Stimulated activated CD4-positive, alpha-beta T cell treated with anti-CD3 and anti-CD28 coated beads, Interleukin-4, amount 100 ng/mL, for 4 hours (primary cell): ENCODE data around the gene GNAS-AS1.
A peak's percentile ranks its signal among the peaks of the same experiment; 100 is the strongest.

ENCODE experiments used
- DNase-seq, 2 experiments: peaks; one replicate each; pipeline ENCODE4 v3.0.0-alpha.2; 2020

Gene GNAS-AS1

DNA sequence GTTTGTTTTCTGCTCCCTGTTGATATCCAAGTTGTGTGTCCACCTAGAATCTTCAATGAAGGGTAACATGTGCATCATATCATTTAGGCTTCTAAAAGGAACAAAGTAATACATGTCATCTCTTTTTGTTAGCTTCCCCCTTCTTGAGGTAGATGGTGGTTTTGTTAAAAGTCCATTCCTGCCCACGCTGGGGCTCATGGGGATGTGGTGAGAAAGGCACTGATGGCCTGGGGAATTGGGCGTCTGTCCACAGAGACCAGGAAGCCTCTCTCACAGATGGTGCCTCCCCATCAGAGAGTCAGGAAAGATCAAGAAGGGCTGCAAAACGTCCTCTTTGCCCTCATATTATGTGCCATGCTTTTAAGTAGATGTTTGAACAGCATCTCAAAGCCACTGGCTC is 34.3 kb upstream of the GNAS-AS1 start:
- DNase-seq, result no peak

GRCh38 chr20:58883241-58883691 is 32.6 kb upstream of the GNAS-AS1 start:
- DNase-seq, result no peak

DNA sequence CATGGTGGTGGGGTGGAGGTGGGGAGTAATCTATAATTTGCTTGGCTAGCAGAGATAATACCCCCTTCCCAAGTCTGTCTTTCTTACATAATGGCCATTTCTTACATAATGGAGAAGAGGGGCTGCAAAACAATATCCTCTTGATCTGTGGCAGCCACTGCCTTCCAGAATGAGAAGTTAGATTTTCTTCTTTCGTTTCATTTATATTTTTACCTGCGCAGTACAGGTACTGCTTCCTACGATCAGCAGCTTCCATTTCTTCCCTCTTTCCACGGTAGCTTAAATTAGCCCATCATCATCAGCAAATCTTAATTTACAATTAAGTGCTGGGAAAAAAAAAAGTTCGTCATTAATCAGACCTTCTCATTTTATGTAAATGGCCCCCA is 32.0 kb upstream of the GNAS-AS1 start:
- no peak for DNase-seq

DNA sequence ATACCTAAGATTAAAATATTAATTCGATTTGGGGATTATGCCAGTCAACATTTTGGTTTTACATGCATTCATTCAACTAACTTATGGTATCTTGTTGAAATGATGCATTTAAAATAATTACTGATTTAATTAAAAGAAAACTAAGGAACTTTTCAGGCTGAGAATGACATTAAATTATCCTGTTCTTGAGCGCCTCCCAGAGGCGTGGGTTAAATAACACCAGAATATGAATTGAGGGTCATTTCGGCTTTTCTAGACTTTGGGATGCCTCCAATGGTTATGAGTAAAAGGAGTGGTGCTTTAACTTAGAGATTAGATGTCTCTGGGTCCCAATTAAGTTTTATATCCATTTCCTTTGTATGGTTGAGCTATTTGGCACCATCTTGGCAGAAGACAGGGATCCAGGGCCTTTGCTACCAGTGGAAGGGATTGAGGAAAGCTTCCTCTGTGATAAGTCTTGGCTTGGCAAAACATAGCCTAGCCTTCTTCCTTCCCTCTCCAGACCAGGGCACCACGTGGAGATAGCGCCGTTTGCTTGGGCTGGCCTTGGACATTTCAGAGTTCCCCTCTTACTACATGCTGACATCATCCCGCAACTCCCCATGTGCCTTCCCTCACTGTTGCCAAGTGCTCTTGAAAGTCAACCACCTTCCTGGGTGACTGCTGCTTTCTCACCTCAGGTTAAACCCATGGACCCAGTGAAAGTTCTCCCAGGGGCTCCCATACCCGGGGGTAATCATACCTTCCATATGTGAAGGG is 30.5 kb upstream of the GNAS-AS1 start:
- no peak for DNase-seq

DNA sequence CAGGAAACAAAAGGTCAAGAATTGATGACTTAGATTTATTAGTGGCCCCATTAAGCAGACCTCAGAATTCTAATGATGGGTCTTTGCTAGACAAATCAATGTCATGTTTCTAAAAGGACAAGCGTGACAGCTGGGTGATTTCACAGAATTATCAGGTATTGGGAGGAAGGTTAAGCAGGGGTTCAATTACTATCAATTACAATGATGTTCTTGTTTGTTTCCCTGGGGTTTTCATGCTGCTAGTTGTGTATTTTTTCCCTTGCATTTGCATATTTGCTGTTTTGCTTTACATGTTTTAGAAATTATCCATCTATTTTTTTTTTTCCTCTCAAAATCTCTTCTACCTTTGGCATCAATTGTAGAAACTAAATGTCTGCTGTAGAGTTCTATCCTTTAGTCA is 29.7 kb upstream of the GNAS-AS1 start:
- DNase-seq, result no peak

GRCh38 chr20:58878399-58878798 is 27.7 kb upstream of the GNAS-AS1 start:
- DNase-seq, result no peak

DNA sequence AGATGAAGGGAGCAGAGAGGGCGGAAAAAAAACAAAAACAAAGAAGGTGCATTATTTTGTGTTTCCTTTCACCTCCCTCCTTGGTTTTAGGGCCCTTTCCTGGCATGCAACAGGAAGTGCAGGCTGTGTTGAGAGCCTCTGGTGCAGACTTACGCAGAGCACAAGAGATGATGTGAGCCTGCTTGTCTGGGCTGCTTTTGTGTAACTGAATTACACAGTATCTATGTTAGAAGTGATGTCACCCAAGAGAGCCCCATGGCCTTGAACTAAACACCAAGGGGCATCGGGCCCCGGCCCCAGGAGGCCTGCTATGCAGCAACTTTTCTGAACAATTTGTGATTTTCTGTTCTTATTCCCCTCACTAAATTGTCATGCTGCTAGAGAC is 27.3 kb upstream of the GNAS-AS1 start:
- DNase-seq, result no peak

GRCh38 chr20:58877050-58877975 is 26.6 kb upstream of the GNAS-AS1 start:
- DNase-seq, result no peak

DNA sequence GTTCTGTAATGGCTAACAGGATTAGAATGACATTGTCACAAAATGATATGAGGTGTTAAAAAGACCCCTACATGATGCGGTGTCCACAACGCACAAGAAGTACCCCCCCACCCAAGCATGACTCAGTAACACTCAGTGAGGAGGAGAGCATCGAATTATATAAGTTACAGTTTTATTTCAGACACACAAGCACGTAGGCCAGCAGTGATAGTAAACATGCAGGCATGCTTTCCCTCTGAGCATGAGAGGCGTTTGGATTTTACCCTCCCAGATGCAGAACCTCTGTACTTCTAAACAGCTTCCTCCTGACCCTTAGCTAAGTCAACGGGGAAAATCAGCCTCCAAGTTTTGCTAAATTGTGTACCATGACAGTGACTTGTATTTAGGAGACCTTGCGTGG is 25.7 kb upstream of the GNAS-AS1 start:
- DNase-seq, result no peak

DNA sequence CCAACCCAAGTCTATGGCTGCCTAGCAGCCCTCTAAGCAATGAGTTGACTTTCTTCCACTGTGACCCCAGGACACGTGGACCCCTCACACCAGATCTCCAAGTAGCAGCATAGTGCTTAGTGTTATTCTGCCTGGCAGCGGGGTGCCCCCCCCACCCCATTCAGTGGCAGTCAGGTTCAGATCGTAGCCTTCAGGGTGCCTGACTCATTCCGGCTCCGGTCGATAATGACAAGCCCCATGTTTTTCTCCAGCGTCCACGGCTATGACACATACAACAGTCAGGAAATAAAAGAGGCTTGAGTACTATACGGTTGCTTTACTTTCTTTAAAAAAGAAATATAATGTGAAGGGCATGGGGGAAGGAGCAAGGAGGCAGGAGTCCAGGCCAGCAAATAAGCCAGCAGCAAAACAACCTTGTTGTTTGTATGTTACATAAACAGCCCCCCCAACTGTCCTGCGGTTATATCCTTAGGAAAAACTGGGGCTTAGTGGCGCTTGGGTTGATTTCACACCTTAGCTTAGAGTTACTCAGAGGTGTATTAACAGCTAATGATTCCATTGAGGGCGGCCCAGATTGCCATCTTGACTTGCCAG is 24.9 kb upstream of the GNAS-AS1 start:
- DNase-seq, result no peak

DNA sequence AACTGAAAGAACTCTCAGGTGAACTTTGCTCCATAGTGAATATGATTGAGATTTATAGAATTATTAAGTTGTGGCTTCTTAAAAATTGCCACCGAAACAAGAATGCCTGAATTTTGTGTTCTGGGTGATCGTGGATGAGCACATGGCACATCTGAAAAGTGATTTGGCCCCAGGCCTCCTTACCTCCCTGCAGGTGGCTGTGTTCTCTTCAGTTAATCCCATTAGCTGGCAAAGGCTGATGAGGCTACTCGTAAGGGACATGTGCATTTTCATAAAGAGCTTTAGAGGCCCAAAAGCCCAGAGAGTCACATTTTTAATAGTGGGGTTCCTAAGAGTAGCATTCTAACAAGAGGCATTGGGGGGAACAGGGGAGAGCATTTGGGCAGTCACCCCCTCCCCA is 24.4 kb upstream of the GNAS-AS1 start:
- DNase-seq, result no peak

GRCh38 chr20:58874469-58874868 is 23.8 kb upstream of the GNAS-AS1 start:
- no peak for DNase-seq

- no peak for DNase-seq
These were observed 20.9 kb upstream of the GNAS-AS1 start for GRCh38 chr20:58871533-58872102.

GRCh38 chr20:58870293-58871014 is 19.8 kb upstream of the GNAS-AS1 start:
- DNase-seq, result peak; percentile 48 to 49

- DNase-seq, result no peak
These were observed 19.0 kb upstream of the GNAS-AS1 start for GRCh38 chr20:58869662-58870227.

DNA sequence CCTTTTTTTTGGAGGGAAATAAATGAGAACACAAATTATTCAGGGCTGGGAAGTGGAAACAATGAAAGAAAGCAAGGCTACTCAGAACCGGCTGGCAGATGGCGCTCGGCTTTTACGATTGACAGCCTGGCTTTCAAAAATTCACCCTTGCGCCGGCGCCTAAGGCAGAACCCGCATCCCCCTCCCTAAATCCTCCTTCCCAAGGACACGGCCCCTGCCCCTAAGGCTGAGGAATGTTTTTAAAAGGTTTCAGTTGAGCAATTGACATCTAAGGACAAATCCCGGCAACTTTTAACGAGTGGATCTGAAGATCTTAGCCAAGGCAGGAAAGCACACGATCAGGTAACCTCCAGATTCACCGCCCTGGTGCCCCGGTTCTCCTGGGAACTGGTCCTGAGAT is 18.1 kb upstream of the GNAS-AS1 start:
- DNase-seq, result no peak

GRCh38 chr20:58867211-58867610 is 16.5 kb upstream of the GNAS-AS1 start:
- no peak for DNase-seq

- DNase-seq, result no peak
These were observed 15.1 kb upstream of the GNAS-AS1 start for GRCh38 chr20:58865843-58866242.

GRCh38 chr20:58864346-58864745 is 13.6 kb upstream of the GNAS-AS1 start:
- DNase-seq, result no peak

GRCh38 chr20:58863044-58863790 is 12.5 kb upstream of the GNAS-AS1 start:
- no peak for DNase-seq
